ENCODE data around the gene ARHGAP25. TPM values are rescaled to one million over a fixed set of nuclear protein-coding genes. Genes with fewer than 3 reads are reported as not detected.

The ARHGAP25 gene
- total RNA-seq, 1 donor from 2014 or later: 0.08 TPM

DNA sequence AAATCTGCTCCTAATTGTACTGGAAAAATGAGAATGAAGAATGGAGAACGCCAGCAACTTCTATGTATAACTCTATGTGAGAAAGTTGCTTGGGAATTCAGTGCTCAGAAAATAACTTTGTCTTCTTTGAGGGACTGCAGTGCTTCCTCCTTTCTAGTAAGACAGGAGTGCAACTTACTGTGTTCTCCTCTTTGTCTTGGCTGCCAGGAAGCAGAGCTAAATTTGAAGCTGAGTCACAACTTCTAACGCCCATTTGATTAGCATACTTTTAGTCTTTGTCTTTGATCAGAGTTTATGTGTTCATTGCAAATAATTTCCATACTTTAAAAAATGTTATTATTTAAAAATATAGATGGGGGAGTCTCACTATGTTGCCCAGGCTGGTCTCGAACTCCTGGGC, 6.6 kb downstream of the ARHGAP25 start:
- no peak for DNase-seq (ENCODE audit: low read depth)
- no peaks in the 10 kb centered on the region for H3K27me3 ChIP-seq (ENCODE audit: control insufficient read depth, insufficient read depth, low read length)
- no peaks in the 10 kb centered on the region for H3K36me3 ChIP-seq (ENCODE audit: control insufficient read depth, insufficient read depth, low read length)
- H3K4me3 ChIP-seq (ENCODE audit: low read depth, low read length): no peak overlapping the region
- TF ChIP-seq, protein P1, sequence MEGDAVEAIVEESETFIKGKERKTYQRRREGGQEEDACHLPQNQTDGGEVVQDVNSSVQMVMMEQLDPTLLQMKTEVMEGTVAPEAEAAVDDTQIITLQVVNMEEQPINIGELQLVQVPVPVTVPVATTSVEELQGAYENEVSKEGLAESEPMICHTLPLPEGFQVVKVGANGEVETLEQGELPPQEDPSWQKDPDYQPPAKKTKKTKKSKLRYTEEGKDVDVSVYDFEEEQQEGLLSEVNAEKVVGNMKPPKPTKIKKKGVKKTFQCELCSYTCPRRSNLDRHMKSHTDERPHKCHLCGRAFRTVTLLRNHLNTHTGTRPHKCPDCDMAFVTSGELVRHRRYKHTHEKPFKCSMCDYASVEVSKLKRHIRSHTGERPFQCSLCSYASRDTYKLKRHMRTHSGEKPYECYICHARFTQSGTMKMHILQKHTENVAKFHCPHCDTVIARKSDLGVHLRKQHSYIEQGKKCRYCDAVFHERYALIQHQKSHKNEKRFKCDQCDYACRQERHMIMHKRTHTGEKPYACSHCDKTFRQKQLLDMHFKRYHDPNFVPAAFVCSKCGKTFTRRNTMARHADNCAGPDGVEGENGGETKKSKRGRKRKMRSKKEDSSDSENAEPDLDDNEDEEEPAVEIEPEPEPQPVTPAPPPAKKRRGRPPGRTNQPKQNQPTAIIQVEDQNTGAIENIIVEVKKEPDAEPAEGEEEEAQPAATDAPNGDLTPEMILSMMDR (IDR thresholded peaks at IDR 0.05; ENCODE audit: insufficient read depth, low read length, poor library complexity, severe bottlenecking): no peak

DNA sequence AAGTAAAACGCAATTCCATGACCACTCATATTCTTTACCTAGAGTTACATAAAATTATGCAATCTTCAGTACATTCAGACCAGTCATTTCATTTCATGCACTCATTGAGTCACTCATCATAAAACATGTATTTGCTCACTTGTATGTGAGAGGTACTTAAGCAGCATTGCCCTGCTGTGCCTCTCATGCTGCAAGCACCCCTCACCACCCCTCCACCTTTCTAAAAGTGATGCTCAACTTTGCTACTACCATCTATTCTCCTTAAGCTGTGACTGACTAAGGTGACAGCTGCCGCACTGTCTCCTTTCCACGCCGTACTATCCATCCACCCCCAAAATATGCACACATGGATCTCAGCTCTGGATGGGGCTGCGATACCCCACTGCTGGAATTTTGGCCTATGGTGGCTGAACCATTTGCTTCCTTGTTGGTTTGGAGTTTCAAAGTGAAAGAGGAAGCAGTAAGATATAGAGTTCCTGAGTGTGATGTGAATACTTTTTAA, 7.2 kb downstream of the ARHGAP25 start:
- TF ChIP-seq, protein P1 (IDR thresholded peaks at IDR 0.05; ENCODE audit: insufficient read depth, low read length, poor library complexity, severe bottlenecking): no peak
- Histone ChIP-seq H3K27me3 (ENCODE audit: control insufficient read depth, insufficient read depth, low read length) (no peaks in the 10 kb centered on the region), H3K4me3 (ENCODE audit: low read depth, low read length) (no peak overlapping the region), H3K36me3 (ENCODE audit: control insufficient read depth, insufficient read depth, low read length) (no peaks in the 10 kb centered on the region)
- DNase-seq (ENCODE audit: low read depth): no peak

DNA sequence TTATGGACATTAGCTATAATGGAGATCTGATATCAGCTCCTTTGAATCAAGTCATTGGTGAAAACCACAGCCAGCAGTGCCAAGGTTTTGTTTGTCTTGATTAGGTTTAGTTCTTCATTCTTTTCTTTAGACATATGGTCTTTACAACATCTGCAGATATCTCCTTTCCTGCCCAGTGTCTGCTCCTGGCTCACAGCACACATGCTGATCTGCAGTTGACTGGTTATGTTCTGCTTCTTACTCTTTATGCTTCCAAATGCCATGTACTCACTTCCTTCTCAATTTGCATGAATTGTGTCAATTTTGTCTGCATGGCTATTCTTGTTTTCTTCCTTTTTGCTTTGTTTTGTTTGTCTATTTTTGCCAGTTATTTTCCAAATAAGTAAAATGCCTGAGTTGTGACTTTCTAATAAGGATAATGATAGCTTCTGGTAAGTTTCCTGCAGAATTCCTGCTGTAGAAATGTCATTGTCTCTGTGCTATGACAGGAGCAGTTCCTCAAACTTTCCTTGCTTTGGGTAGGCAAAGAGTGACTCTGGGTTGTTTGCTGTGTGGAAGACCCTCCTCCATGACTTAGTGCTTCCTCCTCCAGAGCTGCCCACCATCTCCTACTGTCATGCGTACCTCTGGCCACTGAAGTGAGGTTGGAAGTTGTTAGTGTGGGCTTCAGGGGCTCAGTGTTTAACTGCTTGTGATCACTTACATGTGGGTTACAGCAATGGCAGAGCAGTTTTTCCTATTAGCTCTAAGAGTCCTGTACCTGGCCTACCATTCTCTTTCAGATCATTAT, 8.2 kb downstream of the ARHGAP25 start:
- H3K4me3 ChIP-seq (ENCODE audit: low read depth, low read length): no peak overlapping the region
- TF ChIP-seq, protein P1 (IDR thresholded peaks at IDR 0.05; ENCODE audit: insufficient read depth, low read length, poor library complexity, severe bottlenecking): no peak
- DNase-seq (ENCODE audit: low read depth): no peak

DNA sequence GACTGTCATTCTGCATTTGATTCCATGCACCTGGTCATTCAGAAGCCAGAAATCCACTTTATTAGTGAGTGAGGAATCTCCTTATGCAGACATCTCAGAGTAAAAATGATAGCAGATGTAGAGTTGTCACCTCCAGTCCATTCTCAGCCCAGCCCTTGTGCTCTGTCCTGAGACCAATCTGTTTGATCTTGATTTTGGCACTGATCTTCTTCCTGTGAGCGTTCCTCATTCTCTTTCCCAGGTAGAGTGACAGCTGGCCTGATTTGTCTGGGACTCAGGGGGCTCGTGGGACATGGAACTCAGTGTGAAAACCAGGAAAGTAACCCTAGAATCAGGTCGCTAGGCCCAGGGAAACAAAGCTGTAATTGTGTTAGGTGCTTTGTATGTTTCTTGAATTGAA, 8.9 kb downstream of the ARHGAP25 start:
- Histone ChIP-seq H3K27me3 (ENCODE audit: control insufficient read depth, insufficient read depth, low read length) (no peaks in the 10 kb centered on the region), H3K4me3 (ENCODE audit: low read depth, low read length) (no peak overlapping the region), H3K36me3 (ENCODE audit: control insufficient read depth, insufficient read depth, low read length) (no peaks in the 10 kb centered on the region)
- DNase-seq (ENCODE audit: low read depth): no peak
- TF ChIP-seq, protein P1 (IDR thresholded peaks at IDR 0.05; ENCODE audit: insufficient read depth, low read length, poor library complexity, severe bottlenecking): no peak

More for the DNA sequence above, 8.2 kb downstream of the ARHGAP25 start:
- Histone ChIP-seq H3K36me3 (ENCODE audit: control insufficient read depth, insufficient read depth, low read length) (no peaks in the 10 kb centered on the region), H3K27me3 (ENCODE audit: control insufficient read depth, insufficient read depth, low read length) (no peaks in the 10 kb centered on the region)

DNA sequence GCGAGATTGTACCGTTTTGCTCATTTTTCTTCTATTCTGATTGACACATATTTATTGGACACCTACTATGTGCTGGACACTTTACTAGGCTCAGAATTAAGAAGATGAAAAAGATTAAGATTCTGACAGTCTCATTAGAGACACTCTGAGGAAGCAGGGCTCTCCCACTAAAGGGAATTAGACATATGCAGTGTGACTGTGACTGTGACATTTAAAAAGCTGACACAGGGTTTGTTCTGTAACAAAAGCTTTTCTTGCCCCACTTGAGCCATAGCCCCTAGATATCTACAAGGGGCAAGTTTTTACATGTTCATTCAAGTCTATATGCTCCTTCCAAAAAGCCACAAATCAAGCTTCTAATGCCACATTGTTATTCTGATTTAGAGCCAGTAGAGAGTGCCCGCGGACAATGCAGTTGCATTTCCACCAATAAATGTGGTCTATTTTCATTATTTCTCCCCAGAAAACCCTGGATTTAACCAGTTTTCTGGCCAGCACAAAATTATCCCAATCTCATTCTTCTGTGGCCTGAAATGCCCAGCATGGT, 9.8 kb downstream of the ARHGAP25 start:
- TF ChIP-seq, protein P1 (IDR thresholded peaks at IDR 0.05; ENCODE audit: insufficient read depth, low read length, poor library complexity, severe bottlenecking): no peak
- no peak overlapping the region for H3K4me3 ChIP-seq (ENCODE audit: low read depth, low read length)
- no peak for DNase-seq (ENCODE audit: low read depth)
- no peaks in the 10 kb centered on the region for H3K36me3 ChIP-seq (ENCODE audit: control insufficient read depth, insufficient read depth, low read length)
- no peaks in the 10 kb centered on the region for H3K27me3 ChIP-seq (ENCODE audit: control insufficient read depth, insufficient read depth, low read length)
